NOMO-1 (cell line): Measurements from ENCODE around the gene FBH1.
"Not testable (repeated sequence)": the region's sequence is repeated elsewhere in the genome, so short reads cannot be mapped to it uniquely, and the experiment has no call there.

Experiments used
- DNase-seq, 2 experiments: peaks; one replicate each; lab custom pipeline; 2025; ENCODE audit not compliant: unreplicated experiment in 2 of 2; lab: John Stamatoyannopoulos, UW

Gene FBH1

GRCh38 chr10:5938291-5938690, 48.2 kb downstream of the FBH1 start:
- DNase-seq, result no peak

- DNase-seq, result no peak
Measured at GRCh38 chr10:5940807-5941218, 50.8 kb downstream of the FBH1 start.

GRCh38 chr10:5941579-5941978, 51.5 kb downstream of the FBH1 start:
- DNase-seq, result no peak

GRCh38 chr10:5942001-5942400, 52.0 kb downstream of the FBH1 start:
- DNase-seq, result no peak

GRCh38 chr10:5942474-5942873, 52.4 kb downstream of the FBH1 start:
- no peak for DNase-seq

GRCh38 chr10:5943536-5943935, 53.5 kb downstream of the FBH1 start:
- DNase-seq, result no peak

GRCh38 chr10:5944389-5945189, 54.5 kb downstream of the FBH1 start:
- peak in 1 of 2 experiments; percentile 1 for DNase-seq

- DNase-seq, result no peak
Measured at GRCh38 chr10:5945190-5945509, 55.1 kb downstream of the FBH1 start.

GRCh38 chr10:5945561-5946418, 55.7 kb downstream of the FBH1 start:
- peak; percentile 29 to 34 for DNase-seq

GRCh38 chr10:5946419-5946775, 56.4 kb downstream of the FBH1 start:
- DNase-seq, result not testable (repeated sequence)

- no peak for DNase-seq
Measured at GRCh38 chr10:5946786-5947185, 56.7 kb downstream of the FBH1 start.

GRCh38 chr10:5947471-5948207, 57.6 kb downstream of the FBH1 start:
- DNase-seq, result no peak

- DNase-seq, result no peak
Measured at GRCh38 chr10:5948208-5948585, 58.2 kb downstream of the FBH1 start.

GRCh38 chr10:5949009-5949759, 59.1 kb downstream of the FBH1 start:
- peak; percentile 1 to 7 for DNase-seq

- peak in 1 of 2 experiments; percentile 3 for DNase-seq
Measured at GRCh38 chr10:5951167-5951711, 61.2 kb downstream of the FBH1 start.

- no peak for DNase-seq
Measured at GRCh38 chr10:5951721-5952407, 61.8 kb downstream of the FBH1 start.

- no peak for DNase-seq
Measured at GRCh38 chr10:5952731-5953385, 62.8 kb downstream of the FBH1 start.

- no peak for DNase-seq
Measured at GRCh38 chr10:5953676-5954075, 63.6 kb downstream of the FBH1 start.
